HL-60 (cell line): ENCODE results near the gene PARP1.

Source experiments
- DNase-seq, 2 experiments: peaks; one replicate each; pipeline ENCODE4 v3.0.0-alpha.2; 2010 to 2020; ENCODE audit warnings: low read depth in 1 of 2, low spot score in 1 of 2
- H3K27ac ChIP-seq: fragments of 250-450 bp; sonication (Bioruptor Pico); replicated peaks from 2 replicates; pipeline ENCODE4 v1.5.1; 2020; ENCODE audit warnings: mild to moderate bottlenecking, moderate library complexity
- H3K27me3 ChIP-seq: fragments of 250-450 bp; sonication (Bioruptor Pico); 2 replicates; pipeline ENCODE4 v1.5.1; 2021; ENCODE audit warnings: mild to moderate bottlenecking, moderate library complexity; ENCODE audit not compliant: insufficient read depth, poor library complexity, severe bottlenecking
- H3K4me3 ChIP-seq: replicated peaks from 2 replicates; pipeline ENCODE4 v1.5.1; 2011; ENCODE audit warnings: mild to moderate bottlenecking, control low read depth, low read length; ENCODE audit not compliant: insufficient read depth
- CTCF ChIP-seq: IDR thresholded peaks from one replicate; pipeline ENCODE4 v1.5.1; 2011; ENCODE audit warnings: low read length, control low read depth, inconsistent platforms; ENCODE audit not compliant: insufficient read depth
- GABPA ChIP-seq: IDR thresholded peaks from 2 replicates; pipeline ENCODE4 v1.6.1; 2012; ENCODE audit warnings: low read depth
- POLR2AphosphoS5 ChIP-seq: IDR thresholded peaks from 2 replicates; pipeline ENCODE4 v1.6.1; 2012; ENCODE audit warnings: low read depth
- REST ChIP-seq: IDR thresholded peaks from 2 replicates; pipeline ENCODE4 v1.6.1; 2012; ENCODE audit warnings: low read depth; ENCODE audit not compliant: insufficient replicate concordance
- SPI1 ChIP-seq: IDR thresholded peaks from 2 replicates; pipeline ENCODE4 v1.6.1; 2012; ENCODE audit warnings: low read depth, mild to moderate bottlenecking, borderline replicate concordance

Gene PARP1

GRCh38 chr1:226446094-226446493, 38.2 kb upstream of the PARP1 start:
- Histone ChIP-seq H3K27me3 (peaks cover 2% of the 10 kb centered on the region), H3K27ac (no peak overlapping the region), H3K4me3 (no peak overlapping the region)
- TF ChIP-seq REST (no peak), GABPA (no peak), SPI1 (no peak), CTCF (no peak), POLR2AphosphoS5 (no peak)
- no peak for DNase-seq

GRCh38 chr1:226444901-226445300, 37.0 kb upstream of the PARP1 start:
- no peak for TF ChIP-seq GABPA
- TF ChIP-seq SPI1, result peak; percentile 23; the same call in 1 of the 2 replicates
- no peak for TF ChIP-seq POLR2AphosphoS5
- no peak for TF ChIP-seq REST
- no peak for TF ChIP-seq CTCF
- DNase-seq, result no peak
- Histone ChIP-seq H3K4me3 (no peak overlapping the region), H3K27ac (no peak overlapping the region), H3K27me3 (peaks cover 2% of the 10 kb centered on the region)

GRCh38 chr1:226443439-226443838, 35.5 kb upstream of the PARP1 start:
- H3K4me3 ChIP-seq, result no peak overlapping the region
- no peak for DNase-seq
- TF ChIP-seq GABPA (no peak), REST (no peak), SPI1 (no peak), POLR2AphosphoS5 (no peak), CTCF (no peak)
- H3K27me3 ChIP-seq, result peaks cover 2% of the 10 kb centered on the region
- no peak overlapping the region for H3K27ac ChIP-seq
